Anterior cingulate cortex (tissue), 58 donors: ENCODE data around the gene SRF.

ENCODE experiments used
- DNase-seq, 58 donors: peaks; one replicate each; lab custom pipeline; 2025; lab: John Stamatoyannopoulos, UW

The SRF gene

DNA sequence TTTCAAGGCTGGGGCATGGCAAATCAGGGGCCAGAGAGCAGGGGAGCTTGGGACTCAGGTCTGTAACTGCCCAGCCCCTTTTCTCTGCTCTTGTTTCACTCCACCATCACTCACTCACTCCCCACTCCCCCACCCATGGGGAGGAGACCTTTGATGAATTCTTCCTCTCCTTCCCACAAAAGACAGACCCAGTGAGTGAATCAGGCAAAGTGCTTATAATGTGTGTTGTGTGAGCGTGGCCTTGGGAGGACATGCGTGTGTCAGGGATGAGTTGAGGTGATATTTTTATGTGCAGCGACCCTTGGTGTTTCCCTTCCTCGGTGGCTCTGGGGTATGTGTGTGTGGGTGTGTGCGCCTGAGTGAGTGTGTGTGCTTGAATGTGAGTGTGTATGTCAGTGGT is 9.9 kb downstream of the SRF start:
- no peak for DNase-seq

GRCh38 chr6:43181621-43181941 is 10.5 kb downstream of the SRF start:
- DNase-seq: no peak

DNA sequence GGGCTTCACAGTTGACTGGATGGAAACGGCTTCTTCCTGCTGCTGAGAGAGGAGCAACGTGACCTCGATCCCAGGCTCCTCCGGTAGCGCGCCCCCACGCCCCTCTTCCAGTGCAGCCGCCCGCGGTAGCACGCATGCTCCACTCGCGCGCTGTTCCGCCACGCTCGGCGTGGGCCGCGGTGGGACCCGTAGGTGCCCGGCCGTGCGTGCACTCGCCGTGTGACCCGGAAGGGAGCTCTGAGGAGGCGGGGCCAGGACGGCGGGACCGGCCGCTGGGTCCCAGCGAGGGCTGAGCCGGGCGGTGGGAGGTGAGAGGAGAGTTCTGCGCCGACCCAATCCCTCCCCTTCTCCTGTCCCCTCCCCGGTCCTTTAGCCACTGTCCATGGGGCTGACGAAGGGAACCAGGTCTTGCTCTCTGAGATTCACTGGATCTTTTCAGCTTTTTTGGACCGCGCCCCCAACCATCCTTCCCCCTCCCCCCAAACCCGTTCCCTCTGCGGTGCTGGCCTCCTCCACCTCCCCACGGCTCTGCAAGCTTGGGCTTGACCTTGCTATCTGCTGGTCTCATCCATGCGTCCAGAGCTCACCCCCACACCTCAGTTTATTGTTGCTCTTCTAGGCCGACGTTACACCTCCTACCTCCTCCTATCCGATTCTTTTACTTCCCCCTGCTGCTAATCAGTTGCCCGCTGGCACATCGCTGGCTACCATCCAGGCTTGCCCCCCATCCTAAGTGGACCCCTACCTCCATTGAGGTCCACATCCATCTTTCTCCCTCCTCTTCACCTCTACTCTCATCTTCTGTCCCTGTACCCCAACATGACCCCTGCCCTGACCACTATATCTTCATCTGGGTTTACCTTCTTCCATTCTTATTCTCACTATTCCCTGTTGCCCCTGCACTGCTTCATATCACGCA is 11.1 kb downstream of the SRF start, which contains the start of gene CUL9:
CUL9 (plus strand) TSS at position 255 of the 919 bp plus-strand sequence. CDS start 2,115 bp downstream, outside the sequence.
- peak in 57 of 58 donors; percentile 42 to 91 (median 81) for DNase-seq

DNA sequence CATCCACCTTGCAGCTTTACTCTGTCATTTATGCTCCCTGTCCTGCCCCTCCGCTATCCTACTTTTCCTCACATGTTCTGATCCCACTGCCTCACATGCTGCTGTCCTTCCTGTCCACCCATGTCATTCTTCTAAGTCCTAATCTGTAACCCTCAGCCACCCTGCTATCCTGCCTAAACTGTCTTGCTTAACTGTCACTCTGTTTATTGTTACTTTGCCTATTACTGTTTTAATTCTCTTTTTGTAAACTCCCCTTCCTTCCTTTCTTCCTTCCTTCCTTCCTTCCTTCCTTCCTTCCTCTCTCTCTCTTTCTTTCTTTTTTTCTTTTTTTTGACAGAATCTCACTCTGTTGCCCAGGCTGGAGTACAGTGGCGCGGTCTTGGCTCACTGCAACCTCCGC is 12.4 kb downstream of the SRF start:
- DNase-seq: no peak

- DNase-seq: peak in 20 of 58 donors; percentile 5 to 49 (median 18)
These were observed 13.4 kb downstream of the SRF start for GRCh38 chr6:43184268-43184985.

DNA sequence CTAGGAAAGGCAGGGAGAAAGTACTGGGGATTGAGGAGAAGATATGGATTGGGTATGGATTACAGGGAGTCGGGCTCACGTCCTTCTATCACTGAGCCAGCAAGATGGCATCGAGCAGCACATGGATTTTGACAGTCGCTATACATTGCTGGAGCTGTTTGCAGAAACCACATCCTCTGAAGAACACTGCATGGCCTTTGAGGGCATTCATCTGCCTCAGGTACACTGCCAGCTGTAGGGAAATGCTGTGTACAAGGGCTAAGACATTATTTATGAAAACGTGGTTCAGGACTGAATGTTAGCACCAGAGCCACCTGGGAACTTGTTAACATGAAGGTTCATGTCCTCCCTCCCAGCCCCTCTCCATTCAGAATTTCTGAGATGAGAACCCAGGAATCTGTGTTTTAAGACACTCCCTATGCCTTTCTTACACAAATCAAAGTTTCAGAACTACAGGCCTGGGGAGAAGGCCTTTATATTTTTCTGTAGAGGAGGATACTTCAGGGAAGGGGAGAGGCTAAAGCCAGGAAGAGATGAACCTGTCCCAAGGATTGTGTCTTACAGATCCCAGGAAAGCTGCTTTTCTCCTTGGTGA is 14.4 kb downstream of the SRF start:
- no peak for DNase-seq

GRCh38 chr6:43186019-43186418 is 14.9 kb downstream of the SRF start:
- DNase-seq: no peak

DNA sequence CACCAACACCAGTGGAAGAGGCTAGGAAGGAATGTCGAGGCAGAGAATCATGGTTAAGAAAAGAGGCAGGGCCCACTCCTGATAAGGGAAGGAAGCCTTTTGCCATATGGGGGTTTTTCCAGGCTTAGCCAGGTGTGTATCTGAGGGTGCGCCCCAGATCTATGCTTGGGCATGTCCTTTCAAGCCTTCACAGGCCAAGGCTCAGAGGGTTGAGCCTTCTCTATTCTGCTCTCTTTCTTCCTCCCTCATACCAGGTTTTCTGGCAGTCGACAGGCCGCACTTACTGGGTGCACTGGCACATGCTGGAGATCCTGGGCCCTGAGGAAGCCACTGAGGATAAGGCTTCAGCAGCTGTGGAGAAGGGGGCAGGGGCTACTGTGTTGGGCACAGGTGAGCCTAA is 15.6 kb downstream of the SRF start:
- DNase-seq: no peak

DNA sequence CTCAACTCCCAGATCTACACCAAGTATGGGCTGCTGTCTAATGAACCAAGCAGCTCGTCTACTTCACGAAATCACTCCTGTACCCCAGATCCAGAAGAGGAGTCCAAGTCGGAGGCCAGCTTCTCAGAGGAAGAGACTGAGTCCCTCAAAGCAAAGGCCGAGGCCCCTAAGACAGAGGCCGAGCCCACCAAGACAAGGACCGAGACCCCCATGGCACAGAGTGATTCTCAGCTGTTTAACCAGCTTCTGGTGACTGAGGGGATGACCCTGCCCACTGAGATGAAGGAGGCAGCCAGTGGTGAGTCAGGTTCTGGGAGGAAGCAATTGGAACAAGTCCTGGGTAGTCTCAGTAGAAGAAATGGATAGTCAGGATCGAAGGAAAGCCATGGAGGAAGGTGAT is 16.8 kb downstream of the SRF start:
- DNase-seq: no peak

GRCh38 chr6:43188426-43188825 is 17.4 kb downstream of the SRF start:
- DNase-seq: no peak

GRCh38 chr6:43189776-43190304 is 18.8 kb downstream of the SRF start:
- DNase-seq: no peak

- no peak for DNase-seq
These were observed 21.8 kb downstream of the SRF start for GRCh38 chr6:43192911-43193310.

DNA sequence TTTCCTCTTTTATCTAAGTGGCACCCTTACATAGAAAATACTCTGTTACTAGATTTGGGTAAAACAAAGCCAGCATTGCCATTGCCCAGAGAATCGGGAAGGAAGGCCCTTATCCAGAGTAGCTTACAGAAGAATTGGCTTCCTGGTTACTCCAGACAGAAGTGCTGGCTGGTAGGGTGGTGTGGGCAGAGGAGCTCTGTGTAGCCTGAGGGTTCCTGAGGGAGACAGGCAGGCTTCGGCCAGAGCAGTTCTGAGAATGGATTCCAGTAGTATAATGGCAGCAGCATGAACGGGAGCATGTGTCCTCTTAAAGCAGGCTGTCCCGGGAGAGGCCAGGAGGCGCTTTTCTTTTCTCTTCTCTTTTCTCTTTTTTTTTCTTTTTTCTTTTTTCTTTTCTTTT is 22.9 kb downstream of the SRF start:
- no peak for DNase-seq

- no peak for DNase-seq
These were observed 25.3 kb downstream of the SRF start for GRCh38 chr6:43196337-43196736.

DNA sequence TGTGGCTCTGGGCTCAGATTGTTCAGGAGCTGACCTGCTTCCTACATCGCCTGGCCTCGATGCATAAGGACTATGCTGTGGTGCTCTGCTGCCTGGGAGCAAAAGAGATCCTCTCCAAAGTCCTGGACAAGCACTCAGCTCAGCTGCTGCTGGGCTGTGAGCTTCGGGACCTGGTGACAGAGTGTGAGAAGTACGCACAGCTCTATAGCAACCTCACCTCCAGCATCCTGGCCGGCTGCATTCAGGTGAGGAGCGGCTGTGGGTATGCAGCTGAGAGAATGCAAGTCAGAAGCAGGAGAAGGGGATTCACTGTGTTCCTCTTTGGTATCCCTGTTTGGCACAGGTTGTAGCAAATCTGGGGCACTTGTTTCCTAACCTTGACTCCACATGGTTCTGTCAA is 28.8 kb downstream of the SRF start:
- no peak for DNase-seq

- no peak for DNase-seq
These were observed 29.5 kb downstream of the SRF start for GRCh38 chr6:43200541-43200940.

DNA sequence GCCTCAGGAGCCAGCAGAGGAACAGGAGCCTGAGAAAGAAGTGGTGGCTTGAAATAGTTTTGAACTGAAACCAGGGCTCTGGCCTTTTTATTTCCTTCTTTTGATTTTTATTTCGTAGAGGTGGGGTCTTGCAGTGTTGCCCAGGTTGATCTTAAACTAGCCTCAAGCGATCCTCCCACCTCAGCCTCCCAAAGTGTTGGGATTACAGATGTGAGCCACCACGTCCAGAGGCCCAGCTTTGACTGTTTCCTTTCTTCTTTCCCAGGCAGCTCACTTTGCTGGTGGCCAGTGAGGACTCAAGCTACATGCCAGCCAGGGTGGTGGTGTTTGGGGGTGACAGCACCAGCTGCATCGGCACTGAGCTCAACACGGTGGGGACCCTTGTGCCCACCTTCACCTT is 31.4 kb downstream of the SRF start:
- no peak for DNase-seq

GRCh38 chr6:43203029-43203717 is 32.1 kb downstream of the SRF start:
- DNase-seq: no peak

DNA sequence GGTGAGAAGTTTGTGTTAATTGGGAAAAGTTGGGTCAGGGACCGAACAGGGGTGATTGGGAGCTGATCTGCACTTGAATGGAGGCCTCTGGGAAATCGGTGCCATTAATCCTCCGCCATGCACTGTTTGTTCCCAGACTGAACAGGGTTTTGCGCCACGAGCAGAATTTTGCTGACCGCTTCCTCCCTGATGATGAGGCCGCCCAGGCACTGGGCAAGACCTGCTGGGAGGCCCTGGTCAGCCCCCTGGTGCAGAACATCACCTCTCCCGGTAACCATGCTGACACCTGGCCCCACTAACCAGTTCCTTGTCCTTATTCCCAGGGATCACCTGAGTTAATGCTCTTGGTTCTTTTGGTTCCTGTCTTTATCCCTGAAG is 32.6 kb downstream of the SRF start:
- DNase-seq: no peak

DNA sequence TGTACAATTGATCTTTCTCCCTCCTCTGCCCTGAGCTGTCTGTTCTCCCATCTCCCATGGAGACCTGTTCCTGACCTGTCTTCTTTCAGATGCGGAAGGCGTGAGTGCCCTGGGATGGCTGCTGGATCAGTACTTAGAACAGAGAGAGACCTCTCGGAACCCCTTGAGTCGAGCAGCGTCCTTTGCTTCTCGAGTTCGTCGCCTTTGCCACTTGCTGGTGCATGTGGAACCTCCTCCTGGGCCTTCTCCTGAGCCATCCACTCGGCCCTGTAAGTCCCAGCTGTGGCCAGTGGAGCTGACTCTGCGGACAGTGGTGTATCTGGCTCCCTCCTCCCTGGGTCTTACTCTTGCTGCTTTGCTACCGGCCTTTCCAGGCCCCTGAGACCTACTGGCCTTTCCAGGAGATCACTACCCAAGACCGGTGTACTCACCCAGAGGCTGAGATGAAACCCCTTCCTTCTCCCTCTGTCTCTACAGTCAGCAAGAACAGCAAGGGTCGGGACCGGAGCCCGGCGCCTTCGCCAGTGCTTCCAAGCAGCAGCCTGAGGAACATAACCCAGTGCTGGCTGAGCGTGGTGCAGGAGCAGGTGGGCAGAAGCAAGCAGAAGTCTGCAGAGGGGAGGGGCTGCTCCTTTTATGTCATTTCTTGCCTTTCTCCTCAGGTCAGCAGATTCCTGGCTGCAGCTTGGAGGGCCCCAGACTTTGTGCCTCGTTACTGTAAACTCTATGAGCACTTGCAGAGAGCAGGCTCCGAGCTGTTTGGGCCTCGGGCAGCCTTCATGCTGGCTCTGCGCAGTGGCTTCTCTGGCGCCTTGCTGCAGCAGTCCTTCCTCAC is 33.4 kb downstream of the SRF start:
- no peak for DNase-seq
